GM12873 (cell line): ENCODE results near the gene MVD.

Experiments
- CTCF ChIP-seq: IDR thresholded peaks from 2 replicates; pipeline ENCODE4 v1.5.1; 2012; ENCODE audit warnings: low read depth, mild to moderate bottlenecking, moderate library complexity, low read length, control low read depth; ENCODE audit not compliant: insufficient read depth; ENCODE audit errors: missing control alignments

The MVD gene

GRCh38 chr16:88665570-88665969 lies 2.7 kb upstream of the MVD start:
- no peak for TF ChIP-seq CTCF

- TF ChIP-seq CTCF, result no peak
These were observed 2.3 kb upstream of the MVD start for GRCh38 chr16:88665148-88665547.

- TF ChIP-seq CTCF, result no peak
These were observed 559 bp downstream of the MVD start for GRCh38 chr16:88662222-88662842.

GRCh38 chr16:88661468-88661867 lies 1.4 kb downstream of the MVD start:
- TF ChIP-seq CTCF, result no peak

- TF ChIP-seq CTCF, result no peak
These were observed 3.7 kb downstream of the MVD start for GRCh38 chr16:88659160-88659559.

GRCh38 chr16:88658714-88659113 lies 4.2 kb downstream of the MVD start:
- no peak for TF ChIP-seq CTCF

- no peak for TF ChIP-seq CTCF
These were observed 5.5 kb downstream of the MVD start for GRCh38 chr16:88657371-88657770.
